Measurements from ENCODE around the gene CD4. TPM values are rescaled to one million over a fixed set of nuclear protein-coding genes. Genes with fewer than 3 reads are reported as not detected.

CD4 gene
- polyA plus RNA-seq, 1 of the 3 experiments (the other 2 are of a cell fraction) = 0.02 TPM

DNA sequence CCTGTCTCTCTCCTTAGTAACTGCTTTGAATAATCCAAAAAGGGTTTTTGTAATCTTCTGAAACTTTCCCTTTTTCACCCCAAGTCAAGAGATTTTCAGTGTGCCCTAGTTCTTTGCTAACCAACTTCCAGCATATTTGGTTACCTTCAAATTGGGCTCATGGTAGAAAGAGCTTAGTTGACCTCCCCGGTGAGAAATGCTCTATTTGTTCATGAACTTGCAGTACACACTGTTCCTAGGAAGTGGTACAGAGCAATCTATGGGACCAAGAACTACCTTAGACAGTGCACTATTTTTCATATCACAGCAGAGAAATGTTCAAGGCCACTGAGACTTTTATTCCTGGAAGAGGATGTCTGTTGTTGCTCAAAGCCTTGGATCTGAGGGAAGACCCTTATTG lies 64.3 kb downstream of the CD4 start:
- CTCF ChIA-PET = interaction anchor here (0.9 to 19.4 kb wide), 7 partner anchors 14 to 119 kb away, joined by 3 to 225 read pairs (median 11); partner anchors contain the start of genes MLF2, P3H3, PTMS and SPSB2
- 41% methylated on average over 1 of the region's 1 CpG for WGBS (ENCODE audit: low lambda C conversion rate)

More for the DNA sequence above, 64.3 kb downstream of the CD4 start:
- Histone ChIP-seq H3K9ac (peak overlapping the region; percentile 65), H3K4me1 (ENCODE audit: control insufficient read depth in 1 of 2, insufficient read depth in 2 of 2, low read depth in 1 of 2, low read length in 1 of 2) (peaks cover 7 to 17% of the 10 kb centered on the region in 2 experiments), H3K27ac (ENCODE audit: low read depth in 2 of 2, low read length in 1 of 2) (peak overlapping the region; percentile 73 to 81), H3K9me2 (no peaks in the 10 kb centered on the region), H3K36me3 (replicated peaks in 1 of 2; ENCODE audit: control insufficient read depth in 1 of 2, insufficient read depth in 2 of 2, low read length in 1 of 2) (peaks cover 23 to 49% of the 10 kb centered on the region in 2 experiments), H3K79me2 (ENCODE audit: insufficient read depth) (peaks cover 57% of the 10 kb centered on the region), H4K20me1 (ENCODE audit: insufficient read depth) (no peaks in the 10 kb centered on the region; the same call in 1 of the 2 replicates), H3K9me3 (no peaks in the 10 kb centered on the region), H3K4me3 (ENCODE audit: low read depth in 2 of 2, low read length in 1 of 2) (peak overlapping the region; percentile 70 to 76; a peak in 3 of 4 replicates), H3K27me3 (ENCODE audit: insufficient read depth) (no peaks in the 10 kb centered on the region), H3F3A (replicated peaks; ENCODE audit: insufficient read depth) (peaks cover 18% of the 10 kb centered on the region), H3K4me2 (peak overlapping the region; percentile 96), H2AFZ (ENCODE audit: low read depth) (no peak overlapping the region)
- POLR2A ChIA-PET = interaction anchor here (0.6 to 3.4 kb wide), 12 partner anchors 12 to 361 kb away, joined by 3 to 57 read pairs (median 8); partner anchors contain the start of genes C12orf57, MRPL51, P3H3 and PTMS
- TF ChIP-seq GATA2 (CRISPR knock-in tag; IDR thresholded peaks at IDR 0.05) (no peak), EP300 (IDR thresholded peaks at IDR 0.05; ENCODE audit: borderline replicate concordance in 1 of 2, low read depth in 1 of 2, low read length in 1 of 2) (no peak), RXRA (IDR thresholded peaks at IDR 0.05; ENCODE audit: borderline replicate concordance, low read depth) (no peak), MXI1 (IDR thresholded peaks at IDR 0.05; ENCODE audit: low read depth, low read length) (no peak), TAF1 (IDR thresholded peaks at IDR 0.05; ENCODE audit: borderline replicate concordance, low read depth, low read length) (no peak), ELF1 (IDR thresholded peaks at IDR 0.05) (no peak), SIN3A (IDR thresholded peaks at IDR 0.05; ENCODE audit: borderline replicate concordance, low read depth, low read length) (no peak), TEAD4 (IDR thresholded peaks at IDR 0.05; ENCODE audit: borderline replicate concordance, insufficient read depth) (no peak), JUND (IDR thresholded peaks at IDR 0.05) (no peak), RCOR1 (IDR thresholded peaks at IDR 0.05; ENCODE audit: low read length) (no peak), POLR2AphosphoS5 (IDR thresholded peaks at IDR 0.05; ENCODE audit: low read depth, low read length) (no peak), YY1 (IDR thresholded peaks at IDR 0.05; ENCODE audit: low read depth) (no peak), FOXM1 (IDR thresholded peaks at IDR 0.05; ENCODE audit: low read depth) (no peak), FOXJ3 (CRISPR knock-in tag; IDR thresholded peaks at IDR 0.05) (no peak), SMC3 (IDR thresholded peaks at IDR 0.05; ENCODE audit: low read depth, low read length) (no peak)
- TF ChIP-seq, protein P1, sequence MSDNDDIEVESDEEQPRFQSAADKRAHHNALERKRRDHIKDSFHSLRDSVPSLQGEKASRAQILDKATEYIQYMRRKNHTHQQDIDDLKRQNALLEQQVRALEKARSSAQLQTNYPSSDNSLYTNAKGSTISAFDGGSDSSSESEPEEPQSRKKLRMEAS (IDR thresholded peaks at IDR 0.05; ENCODE audit: low read depth) = no peak
- TF ChIP-seq, protein P2, sequence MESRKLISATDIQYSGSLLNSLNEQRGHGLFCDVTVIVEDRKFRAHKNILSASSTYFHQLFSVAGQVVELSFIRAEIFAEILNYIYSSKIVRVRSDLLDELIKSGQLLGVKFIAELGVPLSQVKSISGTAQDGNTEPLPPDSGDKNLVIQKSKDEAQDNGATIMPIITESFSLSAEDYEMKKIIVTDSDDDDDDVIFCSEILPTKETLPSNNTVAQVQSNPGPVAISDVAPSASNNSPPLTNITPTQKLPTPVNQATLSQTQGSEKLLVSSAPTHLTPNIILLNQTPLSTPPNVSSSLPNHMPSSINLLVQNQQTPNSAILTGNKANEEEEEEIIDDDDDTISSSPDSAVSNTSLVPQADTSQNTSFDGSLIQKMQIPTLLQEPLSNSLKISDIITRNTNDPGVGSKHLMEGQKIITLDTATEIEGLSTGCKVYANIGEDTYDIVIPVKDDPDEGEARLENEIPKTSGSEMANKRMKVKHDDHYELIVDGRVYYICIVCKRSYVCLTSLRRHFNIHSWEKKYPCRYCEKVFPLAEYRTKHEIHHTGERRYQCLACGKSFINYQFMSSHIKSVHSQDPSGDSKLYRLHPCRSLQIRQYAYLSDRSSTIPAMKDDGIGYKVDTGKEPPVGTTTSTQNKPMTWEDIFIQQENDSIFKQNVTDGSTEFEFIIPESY (IDR thresholded peaks at IDR 0.05; ENCODE audit: borderline replicate concordance, low read depth) = no peak
- TF ChIP-seq, protein P3, sequence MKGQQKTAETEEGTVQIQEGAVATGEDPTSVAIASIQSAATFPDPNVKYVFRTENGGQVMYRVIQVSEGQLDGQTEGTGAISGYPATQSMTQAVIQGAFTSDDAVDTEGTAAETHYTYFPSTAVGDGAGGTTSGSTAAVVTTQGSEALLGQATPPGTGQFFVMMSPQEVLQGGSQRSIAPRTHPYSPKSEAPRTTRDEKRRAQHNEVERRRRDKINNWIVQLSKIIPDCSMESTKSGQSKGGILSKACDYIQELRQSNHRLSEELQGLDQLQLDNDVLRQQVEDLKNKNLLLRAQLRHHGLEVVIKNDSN (IDR thresholded peaks at IDR 0.05; ENCODE audit: borderline replicate concordance, low read depth) = no peak
- TF ChIP-seq, protein P4, sequence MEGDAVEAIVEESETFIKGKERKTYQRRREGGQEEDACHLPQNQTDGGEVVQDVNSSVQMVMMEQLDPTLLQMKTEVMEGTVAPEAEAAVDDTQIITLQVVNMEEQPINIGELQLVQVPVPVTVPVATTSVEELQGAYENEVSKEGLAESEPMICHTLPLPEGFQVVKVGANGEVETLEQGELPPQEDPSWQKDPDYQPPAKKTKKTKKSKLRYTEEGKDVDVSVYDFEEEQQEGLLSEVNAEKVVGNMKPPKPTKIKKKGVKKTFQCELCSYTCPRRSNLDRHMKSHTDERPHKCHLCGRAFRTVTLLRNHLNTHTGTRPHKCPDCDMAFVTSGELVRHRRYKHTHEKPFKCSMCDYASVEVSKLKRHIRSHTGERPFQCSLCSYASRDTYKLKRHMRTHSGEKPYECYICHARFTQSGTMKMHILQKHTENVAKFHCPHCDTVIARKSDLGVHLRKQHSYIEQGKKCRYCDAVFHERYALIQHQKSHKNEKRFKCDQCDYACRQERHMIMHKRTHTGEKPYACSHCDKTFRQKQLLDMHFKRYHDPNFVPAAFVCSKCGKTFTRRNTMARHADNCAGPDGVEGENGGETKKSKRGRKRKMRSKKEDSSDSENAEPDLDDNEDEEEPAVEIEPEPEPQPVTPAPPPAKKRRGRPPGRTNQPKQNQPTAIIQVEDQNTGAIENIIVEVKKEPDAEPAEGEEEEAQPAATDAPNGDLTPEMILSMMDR (IDR thresholded peaks at IDR 0.05) = no peak
- DNase-seq = no peak
